HG02840 (cell line): Measurements from ENCODE around the gene NT5DC2.

Experiments used
- ATAC-seq: cut with Tn5 transposase; IDR thresholded peaks from one replicate; pipeline ENCODE4 v1.9.1; 2021; ENCODE audit warnings: mild to moderate bottlenecking, moderate library complexity, moderate number of reproducible peaks; ENCODE audit not compliant: unreplicated experiment, low FRiP score

Gene NT5DC2

DNA sequence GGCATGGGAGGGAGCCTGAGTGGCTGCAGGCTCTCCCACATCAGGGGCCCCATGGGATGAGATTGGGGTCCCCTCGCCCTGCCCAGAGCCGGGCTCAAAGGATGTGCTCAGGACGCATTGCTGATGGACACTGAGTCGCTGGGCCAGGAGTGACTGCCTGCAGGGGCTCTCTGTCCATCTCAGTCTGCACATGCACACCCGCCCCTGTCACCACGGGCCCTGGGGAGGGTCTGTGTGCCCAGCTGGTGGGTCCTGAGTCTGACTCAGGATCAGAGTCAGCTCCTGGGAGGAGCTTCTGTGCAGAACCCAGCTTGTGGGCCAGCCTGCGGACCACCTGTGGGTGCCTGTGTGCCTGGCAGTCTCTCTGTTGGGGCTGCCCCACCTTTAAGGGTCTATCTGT, 20.4 kb downstream of the NT5DC2 start:
- ATAC-seq, result no peak

DNA sequence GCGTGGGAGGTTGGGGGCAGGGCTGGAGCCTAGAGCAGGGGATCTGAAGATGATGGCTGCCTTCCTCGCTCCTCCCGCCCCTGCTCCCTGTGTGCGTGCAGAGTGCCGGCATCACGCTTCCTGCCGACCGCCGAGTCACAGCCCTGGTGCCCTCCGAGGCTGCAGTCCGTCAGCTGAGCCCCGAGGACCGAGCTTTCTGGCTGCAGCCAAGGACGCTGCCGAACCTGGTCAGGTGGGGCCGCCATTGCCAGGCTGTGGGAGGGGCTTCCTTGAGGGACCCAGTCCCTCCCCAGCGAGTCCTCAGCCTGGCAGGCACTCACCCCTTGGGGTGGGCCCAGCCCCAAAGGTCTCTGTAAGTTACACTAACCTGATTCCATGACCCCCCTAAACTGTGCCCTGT, 20.9 kb downstream of the NT5DC2 start:
- ATAC-seq, result no peak

DNA sequence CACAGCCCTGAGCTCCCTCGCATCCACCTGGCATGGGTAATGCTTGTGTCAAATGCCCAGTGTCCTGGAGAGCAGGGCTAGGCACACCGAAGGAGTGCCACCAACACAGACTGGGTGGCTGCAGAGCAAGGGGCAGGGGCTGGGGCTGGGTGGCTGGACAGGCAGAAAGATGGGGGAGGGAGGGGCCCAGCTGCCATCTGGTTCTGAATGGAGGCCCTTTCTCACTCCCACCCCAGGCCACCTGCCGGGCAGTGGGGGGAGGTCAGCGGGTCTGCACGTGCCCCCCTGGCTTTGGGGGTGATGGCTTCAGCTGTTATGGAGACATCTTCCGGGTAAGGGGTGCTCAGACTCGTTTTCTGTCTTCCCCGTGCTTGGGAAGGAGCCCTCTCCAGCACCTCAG, 21.6 kb downstream of the NT5DC2 start:
- ATAC-seq, result no peak

DNA sequence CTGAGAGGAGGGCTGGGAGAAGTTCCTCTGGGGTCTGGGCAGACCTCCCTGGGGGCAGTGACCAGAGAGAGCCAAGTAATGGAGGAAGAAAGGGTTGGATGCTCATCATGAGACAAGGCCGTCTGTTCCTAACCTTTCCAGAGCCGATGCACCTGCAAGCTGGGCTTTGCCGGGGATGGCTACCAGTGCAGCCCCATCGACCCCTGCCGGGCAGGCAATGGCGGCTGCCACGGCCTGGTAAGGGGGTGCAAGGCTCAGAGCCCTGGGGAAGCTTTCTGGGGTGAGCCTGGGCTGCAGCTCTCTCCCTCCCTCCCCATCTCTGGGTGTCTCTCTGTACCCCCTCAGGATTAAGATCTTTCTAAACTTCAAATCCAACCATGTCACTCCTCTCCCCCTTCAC, 22.1 kb downstream of the NT5DC2 start:
- no peak for ATAC-seq

DNA sequence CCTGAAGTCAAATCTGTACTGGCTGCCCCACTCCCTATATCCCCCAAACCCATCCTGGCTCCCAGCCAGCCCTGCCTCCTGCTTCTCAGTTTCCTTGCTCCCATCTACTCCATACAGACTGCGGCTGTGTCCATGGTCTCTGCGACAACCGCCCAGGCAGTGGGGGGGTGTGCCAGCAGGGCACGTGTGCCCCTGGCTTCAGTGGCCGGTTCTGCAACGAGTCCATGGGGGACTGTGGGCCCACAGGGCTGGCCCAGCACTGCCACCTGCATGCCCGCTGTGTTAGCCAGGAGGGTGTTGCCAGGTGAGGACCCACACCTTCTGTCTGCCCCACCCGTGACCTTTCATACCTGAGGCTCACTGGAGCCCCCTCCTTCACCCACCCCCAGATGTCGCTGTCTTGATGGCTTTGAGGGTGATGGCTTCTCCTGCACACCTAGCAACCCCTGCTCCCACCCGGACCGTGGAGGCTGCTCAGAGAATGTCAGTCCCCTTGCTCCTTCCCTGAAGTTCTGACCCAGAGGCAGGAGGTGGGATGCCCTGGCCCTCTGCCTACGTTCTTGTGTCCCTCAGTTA, 23.8 kb downstream of the NT5DC2 start:
- no peak for ATAC-seq

DNA sequence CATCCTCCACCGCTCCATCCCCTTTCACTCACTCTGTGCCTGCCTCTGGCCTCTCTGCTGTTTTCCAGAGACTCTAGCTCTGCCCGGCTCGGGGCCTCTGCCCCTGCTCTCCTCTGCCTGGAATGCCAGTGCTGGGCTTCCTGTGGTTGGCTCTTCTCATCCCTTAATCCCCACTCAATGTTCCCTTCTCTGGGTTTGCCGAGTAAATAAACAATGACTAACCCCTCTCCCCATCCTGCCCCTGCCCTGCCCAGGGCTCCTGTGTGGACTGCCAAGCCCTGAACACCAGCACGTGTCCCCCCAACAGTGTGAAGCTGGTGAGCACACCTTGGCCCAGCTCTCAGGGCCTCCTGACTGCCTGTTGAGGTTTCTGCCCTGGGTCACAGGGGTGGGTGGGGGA, 26.3 kb downstream of the NT5DC2 start:
- no peak for ATAC-seq

DNA sequence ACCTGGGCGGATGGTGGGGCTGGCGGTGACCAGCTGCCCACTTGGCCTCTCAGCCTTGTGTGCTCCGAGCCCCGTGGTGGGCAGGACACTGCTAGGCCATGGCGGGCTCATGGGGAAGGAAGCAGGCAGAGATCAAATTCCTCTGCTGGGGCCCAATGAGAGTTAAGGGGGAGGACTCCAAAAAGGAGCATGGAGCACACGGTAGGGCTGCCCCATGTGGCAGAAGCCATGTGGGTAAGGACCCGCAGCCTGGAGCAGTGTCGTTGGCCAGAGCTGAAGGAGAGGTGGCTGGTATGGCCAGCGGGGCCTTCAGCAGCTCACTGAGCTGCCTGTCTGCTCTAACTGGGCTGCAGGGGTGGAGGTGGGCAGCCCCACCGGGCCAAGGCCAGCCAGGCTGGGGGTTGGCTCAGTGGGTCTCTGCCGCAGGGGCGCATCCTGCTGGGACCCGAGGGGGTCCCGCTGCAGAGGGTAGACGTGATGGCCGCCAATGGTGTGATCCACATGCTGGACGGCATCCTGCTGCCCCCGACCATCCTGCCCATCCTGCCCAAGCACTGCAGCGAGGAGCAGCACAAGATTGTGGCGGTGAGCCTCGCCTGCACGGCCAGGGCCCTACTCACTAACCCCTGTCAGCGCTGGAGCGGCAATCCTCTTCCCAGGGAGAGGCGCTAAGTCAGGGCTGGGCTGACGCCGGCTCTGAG, 27.2 kb downstream of the NT5DC2 start:
- ATAC-seq, result no peak

DNA sequence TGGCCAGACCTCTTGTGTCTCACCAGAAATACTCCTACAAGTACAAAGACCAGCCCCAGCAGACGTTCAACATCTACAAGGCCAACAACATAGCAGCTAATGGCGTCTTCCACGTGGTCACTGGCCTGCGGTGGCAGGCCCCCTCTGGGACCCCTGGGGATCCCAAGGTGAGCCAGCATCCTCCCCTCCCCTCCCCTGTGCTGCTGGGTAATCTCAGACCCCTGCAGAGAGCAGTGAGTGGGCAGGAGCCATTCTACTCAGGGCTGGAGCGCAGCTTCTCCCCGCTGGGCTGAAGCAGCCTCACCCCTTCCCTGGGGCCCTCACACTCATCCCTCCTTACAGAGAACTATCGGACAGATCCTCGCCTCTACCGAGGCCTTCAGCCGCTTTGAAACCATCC, 28.7 kb downstream of the NT5DC2 start:
- ATAC-seq, result no peak

DNA sequence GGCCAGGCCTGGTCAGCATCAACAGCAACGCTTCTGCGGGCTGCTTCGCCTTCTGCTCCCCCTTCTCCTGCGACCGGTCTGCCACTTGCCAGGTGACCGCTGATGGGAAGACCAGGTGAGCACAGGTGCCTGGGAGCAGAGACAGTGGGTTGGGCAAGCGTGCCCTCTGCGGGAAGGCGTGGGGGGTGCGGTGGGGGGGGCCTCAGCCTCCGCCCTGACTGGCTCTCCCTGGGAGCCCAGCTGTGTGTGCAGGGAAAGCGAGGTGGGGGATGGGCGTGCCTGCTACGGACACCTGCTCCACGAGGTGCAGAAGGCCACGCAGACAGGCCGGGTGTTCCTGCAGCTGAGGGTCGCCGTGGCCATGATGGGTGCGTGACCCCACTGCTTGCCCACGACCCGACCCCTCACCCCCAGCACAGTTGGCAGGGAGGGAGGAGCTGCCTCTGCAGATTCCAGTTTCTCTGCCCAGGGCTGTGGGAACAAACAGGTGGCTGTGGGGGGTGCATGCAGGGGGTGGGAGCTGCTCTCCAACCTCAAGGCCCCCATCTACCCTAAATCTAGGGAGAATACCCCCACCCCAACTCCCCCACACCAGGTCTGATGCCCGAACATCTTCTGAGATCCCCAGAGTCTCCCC, 29.8 kb downstream of the NT5DC2 start:
- ATAC-seq, result no peak

DNA sequence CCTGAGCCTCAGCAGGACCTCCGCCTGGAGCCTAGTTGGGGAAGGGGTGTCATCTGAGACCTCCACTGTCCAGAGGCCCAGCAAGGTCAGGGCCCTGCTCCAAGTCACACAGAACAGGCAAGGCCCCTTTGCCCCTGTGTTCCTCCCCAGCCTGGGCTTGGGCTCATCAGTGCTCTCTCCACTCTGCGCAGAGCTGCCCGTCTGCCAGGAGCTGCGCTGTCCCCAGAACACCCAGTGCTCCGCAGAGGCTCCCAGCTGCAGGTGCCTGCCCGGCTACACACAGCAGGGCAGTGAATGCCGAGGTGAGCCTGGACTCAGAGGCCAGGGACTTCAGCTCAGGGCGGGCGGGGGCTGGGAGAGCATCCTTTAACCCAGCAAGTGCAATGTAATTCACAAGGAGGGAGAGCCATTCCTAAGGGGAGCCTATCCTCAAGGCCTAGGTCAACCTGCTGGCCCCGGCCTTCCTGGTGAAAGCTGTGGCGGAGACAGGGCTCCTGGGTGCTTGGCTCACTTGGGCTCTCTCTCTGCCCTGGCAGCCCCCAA, 30.8 kb downstream of the NT5DC2 start:
- no peak for ATAC-seq

DNA sequence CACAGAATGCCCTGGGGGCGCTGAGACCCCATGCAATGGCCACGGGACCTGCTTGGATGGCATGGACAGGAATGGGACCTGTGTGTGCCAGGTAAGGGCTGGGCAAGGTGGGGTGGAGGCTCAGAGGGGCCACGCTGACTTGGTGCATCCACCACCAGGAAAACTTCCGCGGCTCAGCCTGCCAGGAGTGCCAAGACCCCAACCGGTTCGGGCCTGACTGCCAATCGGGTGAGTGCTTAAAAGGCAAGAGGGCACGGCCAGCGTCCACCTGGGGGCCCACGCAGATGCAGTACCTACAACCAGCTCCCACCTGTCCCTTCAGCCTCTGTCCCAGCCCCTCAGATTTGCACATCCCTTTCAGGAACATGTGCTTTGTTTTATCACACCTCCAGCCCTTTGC, 31.7 kb downstream of the NT5DC2 start:
- no peak for ATAC-seq

DNA sequence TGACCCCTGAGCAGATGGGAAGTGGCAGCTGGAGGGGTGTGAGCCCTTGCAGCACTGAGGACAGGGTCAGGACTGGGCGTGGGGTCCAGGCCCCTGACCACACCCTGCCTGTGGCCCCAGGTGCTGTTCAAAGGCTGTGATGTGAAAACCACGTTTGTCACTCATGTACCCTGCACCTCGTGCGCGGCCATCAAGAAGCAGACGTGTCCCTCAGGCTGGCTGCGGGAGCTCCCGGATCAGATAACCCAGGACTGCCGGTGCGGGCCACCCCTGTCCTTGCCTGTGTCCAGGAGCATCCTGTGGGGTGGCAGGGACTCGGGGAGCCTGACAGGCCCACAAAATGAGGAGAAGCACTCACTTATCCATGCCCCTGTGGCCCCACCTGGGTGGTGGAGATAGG, 32.6 kb downstream of the NT5DC2 start:
- no peak for ATAC-seq

DNA sequence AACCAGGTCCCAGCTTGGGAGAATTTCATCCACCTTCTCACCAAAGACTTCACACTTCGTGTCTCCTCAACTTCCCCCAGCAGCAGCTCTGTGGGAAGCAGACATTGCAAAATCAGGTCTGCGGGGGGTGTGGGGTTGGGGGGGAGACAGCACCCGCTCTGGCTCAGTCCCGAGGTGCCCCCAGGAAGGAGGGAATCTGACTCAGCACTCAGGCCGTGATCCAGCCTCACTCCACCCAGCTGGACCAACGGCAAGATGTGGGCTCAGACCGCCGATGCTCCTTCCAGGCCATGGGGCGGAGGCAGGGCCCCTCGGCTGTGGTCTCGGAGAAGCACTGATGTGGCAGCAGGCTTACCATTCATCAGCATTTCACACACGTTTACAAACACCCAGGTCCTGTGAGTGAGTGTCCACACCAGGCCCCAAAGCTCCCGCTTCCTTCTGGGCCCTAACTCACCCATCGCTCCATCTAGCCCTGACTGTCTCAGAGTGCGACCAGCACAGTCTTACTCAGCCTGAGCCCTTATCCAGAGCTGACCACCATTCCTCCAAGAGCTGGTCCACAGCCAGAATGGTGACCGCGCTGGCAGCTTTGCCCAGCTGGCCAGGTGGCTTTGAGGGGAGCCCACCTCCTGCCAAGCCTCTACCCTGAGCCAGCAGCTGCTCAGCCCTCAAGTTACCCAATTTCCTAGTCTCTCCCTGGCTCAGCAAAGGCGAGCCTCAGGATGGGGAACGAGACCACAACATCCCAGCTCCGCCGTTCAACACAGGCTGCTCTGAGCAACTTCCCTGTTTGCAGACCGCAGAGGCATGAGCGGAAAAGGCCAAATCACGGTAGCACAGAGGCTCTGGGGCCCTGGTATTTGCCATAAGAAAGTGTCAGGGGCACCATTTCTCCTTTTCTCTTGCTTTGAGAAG, 35.3 kb downstream of the NT5DC2 start:
- ATAC-seq, result no peak

DNA sequence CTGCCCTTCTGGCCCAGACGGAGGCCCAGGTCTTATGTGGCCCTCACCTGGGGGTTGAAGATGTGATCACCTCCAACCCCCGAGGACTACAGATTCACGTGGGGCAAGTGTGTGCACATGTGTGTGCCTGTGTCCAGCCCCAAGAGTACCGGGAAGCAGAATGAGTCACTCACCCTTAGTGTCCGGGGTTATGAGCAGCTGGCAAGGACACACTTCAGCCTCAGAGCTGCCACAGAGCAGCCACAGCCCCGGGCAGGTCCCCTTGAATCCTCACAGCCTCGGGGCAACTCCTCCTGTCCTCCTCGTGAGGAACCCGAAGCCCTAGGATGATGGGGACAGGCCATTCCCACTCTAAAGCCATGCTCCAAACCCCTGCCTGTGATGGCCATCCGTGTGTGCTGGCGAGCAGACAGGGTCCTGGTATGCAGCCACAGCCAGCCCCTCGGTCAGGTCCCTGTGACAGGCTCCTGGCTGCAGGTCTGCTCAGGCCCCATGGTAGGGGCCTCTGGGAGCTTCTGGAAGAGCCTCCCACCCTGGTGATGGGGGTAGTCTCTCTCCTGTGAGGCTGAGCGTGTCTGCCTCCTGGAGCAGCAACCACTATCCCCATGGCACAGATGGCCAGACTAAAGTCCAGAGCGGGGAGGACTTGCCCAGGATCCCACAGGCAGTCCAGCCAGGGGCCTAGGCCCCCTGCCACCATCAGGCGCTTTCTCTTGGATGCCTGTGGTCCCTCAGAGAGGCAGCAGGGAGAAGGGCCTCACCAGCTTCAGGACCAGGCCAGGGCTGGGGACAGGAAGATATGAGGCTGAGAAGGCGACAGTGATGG, 37.7 kb downstream of the NT5DC2 start:
- ATAC-seq, result no peak

DNA sequence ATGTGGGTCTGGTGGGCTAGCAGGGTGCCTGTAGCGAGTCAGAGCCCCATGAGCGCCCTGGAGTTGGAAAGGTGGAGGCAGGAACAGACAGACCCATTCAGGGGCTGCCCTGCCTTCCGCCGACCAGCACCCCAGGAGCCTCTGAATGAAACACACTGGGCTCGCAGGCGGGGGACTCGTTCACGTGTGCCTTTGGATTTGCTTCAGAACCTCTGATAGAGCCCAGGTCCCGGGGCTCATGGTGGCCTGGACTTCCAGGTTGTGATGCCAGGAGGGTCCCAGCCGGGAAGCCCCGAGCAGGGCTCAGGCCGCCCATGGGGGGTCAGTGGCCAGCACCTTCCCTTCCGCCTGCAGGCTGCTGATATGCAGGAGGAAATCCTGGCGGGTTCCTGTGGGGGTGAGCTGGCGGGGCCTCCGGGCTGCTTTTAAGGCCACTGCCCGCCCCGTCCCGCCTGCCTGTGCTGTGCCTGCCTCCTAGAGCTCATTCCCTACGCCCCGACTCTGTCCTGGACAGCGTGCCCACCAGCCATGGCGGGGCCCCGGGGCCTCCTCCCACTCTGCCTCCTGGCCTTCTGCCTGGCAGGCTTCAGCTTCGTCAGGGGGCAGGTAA, 38.7 kb downstream of the NT5DC2 start, which contains the start of gene STAB1:
STAB1 (plus strand) TSS at position 453 of the 610 bp plus-strand sequence; CDS start at position 529, 76 bp downstream.
- no peak for ATAC-seq

DNA sequence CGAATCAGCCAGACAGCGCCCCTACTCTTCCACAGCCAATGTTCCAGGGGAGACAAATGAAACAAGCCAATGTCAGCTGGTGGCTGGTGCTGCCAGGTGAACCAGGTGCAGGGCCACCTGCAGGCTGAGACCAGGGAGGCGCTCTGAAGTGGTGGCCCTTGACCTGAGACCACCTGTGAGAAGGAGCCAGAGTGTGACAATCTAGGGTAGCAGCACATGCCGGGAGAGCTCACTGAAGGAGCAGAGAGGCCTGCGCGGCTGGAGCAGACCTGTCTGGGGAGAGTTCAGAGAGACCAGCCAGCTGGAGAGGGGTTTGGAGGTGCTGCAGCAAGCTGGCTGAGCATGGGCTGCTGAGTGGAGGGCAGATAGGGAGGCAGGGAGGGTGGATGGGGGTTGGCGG, 39.2 kb downstream of the NT5DC2 start:
- ATAC-seq, result no peak

DNA sequence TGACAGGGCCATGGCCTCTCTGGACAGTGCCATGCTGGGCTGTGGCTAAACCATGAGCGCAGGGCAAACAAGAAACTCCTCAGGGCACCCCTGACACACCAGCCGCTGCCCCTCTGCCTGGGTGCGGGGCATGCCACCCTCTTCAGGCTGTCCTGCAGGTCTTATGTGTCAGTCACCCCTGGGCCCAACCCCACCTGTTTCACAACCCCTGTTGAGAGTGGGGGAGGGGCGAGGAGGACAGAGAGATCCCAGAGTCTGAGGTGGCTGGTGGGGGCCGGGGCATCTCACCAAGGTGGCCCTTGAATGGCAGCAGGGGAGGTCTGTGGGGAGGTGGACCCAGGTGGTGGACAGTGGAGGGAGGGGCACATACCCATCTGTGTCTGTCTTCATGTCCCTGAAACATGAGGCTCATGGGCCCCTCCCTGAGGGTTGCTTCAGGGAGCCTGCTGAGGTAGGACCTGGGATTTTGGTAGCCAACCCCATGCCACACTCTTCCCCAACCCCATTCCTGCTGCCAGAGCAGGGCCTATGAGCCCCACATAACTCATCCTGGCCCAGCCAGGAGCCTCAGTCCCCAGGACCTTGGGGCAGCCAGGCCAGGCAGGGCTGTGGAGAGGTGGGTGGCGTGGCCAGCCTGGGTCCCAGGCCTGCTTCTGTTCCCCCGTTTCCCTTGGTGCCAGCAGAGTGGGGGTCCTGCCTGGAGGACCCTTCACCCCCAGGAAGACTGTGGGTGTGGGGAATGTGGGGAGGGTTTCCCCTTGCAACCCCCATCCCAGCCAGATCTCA, 40.2 kb downstream of the NT5DC2 start:
- ATAC-seq, result no peak

DNA sequence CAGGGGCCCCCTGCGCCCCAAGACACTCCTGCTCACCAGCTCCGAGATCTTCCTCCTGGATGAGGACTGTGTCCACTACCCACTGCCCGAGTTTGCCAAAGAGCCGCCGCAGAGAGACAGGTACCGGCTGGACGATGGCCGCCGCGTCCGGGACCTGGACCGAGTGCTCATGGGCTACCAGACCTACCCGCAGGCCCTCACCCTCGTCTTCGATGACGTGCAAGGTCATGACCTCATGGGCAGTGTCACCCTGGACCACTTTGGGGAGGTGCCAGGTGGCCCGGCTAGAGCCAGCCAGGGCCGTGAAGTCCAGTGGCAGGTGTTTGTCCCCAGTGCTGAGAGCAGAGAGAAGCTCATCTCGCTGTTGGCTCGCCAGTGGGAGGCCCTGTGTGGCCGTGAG, 41.6 kb downstream of the NT5DC2 start:
- ATAC-seq, result no peak
